Stomach (tissue), 4 donors: ENCODE measurements around the gene CYP2R1.

Experiments
- CTCF ChIP-seq, 7 experiments: fragments of 450-650 bp in 4 of 7; fragments of 200-600 bp in 3 of 7; sonication (generic) in 3 of 7; IDR thresholded peaks; one replicate each; pipeline ENCODE4 v1.5.1; 2016 to 2019; ENCODE audit warnings: antibody characterized with exemption in 7 of 7, control low read depth in 2 of 7, mild to moderate bottlenecking in 1 of 7
- EP300 ChIP-seq: sonication (generic); formaldehyde crosslinking; IDR thresholded peaks from one replicate; pipeline ENCODE4 v1.6.1; 2017; ENCODE audit warnings: antibody characterized with exemption
- POLR2A ChIP-seq, 4 donors: fragments of 450-650 bp; IDR thresholded peaks; one replicate each; pipeline ENCODE4 v1.6.1; 2016; ENCODE audit warnings: antibody characterized with exemption in 4 of 4, control low read depth in 2 of 4, mild to moderate bottlenecking in 1 of 4, moderate library complexity in 1 of 4
- POLR2AphosphoS5 ChIP-seq, 3 donors: sonication (generic); formaldehyde crosslinking; IDR thresholded peaks; one replicate each; pipeline ENCODE4 v1.6.1; 2016; ENCODE audit warnings: antibody characterized with exemption in 3 of 3

GRCh38 chr11:14894657-14895598, 2.9 kb upstream of the CYP2R1 start:
- TF ChIP-seq CTCF (IDR thresholded peaks at IDR 0.05) (no peak), POLR2AphosphoS5 (IDR thresholded peaks at IDR 0.05) (no peak), EP300 (no peak), POLR2A (IDR thresholded peaks at IDR 0.05) (no peak)
